Esophagus squamous epithelium (tissue), 4 donors: Measurements from ENCODE around the gene RMI2.

Source experiments
- CTCF ChIP-seq, 6 experiments: fragments of 450-650 bp in 4 of 6; fragments of 200-600 bp in 2 of 6; sonication (generic) in 2 of 6; IDR thresholded peaks; one replicate each; pipeline ENCODE4 v1.5.1; 2016 to 2019; ENCODE audit warnings: antibody characterized with exemption in 6 of 6, mild to moderate bottlenecking in 4 of 6, moderate library complexity in 4 of 6
- POLR2A ChIP-seq, 4 donors: fragments of 450-650 bp; IDR thresholded peaks; one replicate each; pipeline ENCODE4 v1.6.1; 2017; ENCODE audit warnings: antibody characterized with exemption in 4 of 4, mild to moderate bottlenecking in 4 of 4, moderate library complexity in 3 of 4

GRCh38 chr16:11331967-11332366 lies 13.3 kb upstream of the RMI2 start:
- TF ChIP-seq POLR2A (IDR thresholded peaks at IDR 0.05) (no peak), CTCF (IDR thresholded peaks at IDR 0.05) (no peak)
